Mucosa of gallbladder (tissue), 1 donor: ENCODE data around the gene NOP14. TPM values are rescaled to one million over a fixed set of nuclear protein-coding genes. Genes with fewer than 3 reads are reported as not detected.

Source experiments
- DNase-seq: peaks from one replicate; pipeline ENCODE4 v3.0.0-alpha.2; 2020; ENCODE audit warnings: low spot score
- total RNA-seq: library from RNA; stranded (reverse); gene quantifications from one replicate; pipeline ENCODE4 v1.2.1, GENCODE V29; 2021
- donor health status: DM: no; HTN: no; CAD: no.

NOP14 gene
- total RNA-seq, 1 donor from 2014 or later: 17.6 TPM

DNA sequence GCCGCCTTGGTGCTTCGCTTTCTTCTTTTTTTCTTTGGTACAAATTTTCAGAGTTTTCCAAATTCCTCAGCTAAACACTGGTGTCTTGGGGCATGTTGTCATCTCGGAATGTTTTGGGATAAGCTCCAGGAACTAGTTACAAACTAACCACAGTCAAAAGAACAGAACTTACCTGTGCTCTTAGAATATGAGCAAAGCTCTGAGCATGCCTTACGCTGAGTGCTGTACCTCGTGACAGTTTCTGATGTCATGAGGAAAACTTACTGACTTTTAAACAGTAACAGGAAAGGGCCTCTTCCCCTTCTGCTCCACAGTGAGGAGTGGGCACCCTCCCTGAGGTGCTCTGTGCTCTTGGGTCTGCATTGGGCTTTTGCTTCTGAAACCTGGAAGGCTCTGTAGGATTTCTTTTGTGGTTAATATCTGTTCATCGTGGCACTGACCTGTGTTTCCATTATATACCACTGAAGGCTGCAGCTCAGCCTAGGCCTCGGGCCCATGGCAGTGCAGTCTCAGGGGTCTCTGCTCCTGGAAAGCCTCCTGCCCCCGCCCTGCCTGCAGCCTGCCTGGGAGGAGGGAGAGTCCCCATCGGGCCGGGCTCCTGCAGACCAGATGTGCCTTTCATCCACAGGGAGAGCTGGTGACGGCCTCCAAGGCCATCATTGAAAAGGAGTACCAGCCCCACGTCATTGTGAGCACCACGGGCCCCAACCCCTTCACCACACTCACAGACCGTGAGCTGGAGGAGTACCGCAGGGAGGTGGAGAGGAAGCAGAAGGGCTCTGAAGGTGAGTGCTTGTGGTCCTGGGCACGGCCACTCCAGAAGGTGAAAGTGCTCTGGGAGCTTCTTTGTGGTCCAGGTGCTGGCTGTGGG is 48.7 kb downstream of the NOP14 start:
- no peak for DNase-seq

GRCh38 chr4:2913168-2913567 is 50.0 kb downstream of the NOP14 start:
- DNase-seq: no peak

DNA sequence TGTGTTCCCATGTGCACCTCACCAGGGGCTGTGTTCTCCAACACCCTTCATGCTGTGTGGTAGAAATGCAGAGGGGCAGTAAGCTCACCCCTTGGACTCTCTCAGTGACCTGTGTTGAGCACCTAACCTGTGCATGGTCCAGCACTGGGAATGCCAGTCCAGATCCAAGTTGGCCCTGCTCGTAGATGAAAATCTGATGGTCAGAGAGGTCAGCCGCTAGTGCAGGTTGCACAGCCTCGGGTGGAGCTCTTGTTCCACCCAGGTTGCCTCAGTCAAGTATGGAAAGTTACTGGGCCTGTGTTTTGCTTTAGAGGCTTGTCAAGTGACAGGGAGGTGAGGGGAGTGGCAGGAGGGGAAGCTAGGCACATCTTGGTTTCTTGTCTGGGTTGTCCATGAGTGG is 51.3 kb downstream of the NOP14 start:
- DNase-seq: no peak

DNA sequence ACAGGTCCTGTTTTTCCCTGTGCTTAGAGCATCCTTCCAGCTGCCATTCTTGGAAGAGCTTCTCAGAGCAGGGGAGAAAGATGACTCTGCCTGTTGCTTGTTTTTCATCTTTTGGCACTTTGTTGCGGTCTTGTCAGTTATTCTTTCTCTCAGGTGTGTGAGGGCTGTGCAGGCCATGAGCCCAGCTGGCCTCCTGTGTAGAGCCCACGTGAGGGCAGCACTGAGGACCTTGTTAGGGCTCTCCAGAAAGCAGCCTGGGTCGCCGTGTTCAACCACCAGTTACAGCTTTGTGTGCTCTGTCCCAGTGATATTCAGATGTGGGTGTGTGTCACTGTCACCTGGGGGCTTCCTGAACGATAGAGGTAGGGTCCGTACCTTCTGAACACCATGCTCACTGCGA is 52.8 kb downstream of the NOP14 start:
- no peak for DNase-seq

DNA sequence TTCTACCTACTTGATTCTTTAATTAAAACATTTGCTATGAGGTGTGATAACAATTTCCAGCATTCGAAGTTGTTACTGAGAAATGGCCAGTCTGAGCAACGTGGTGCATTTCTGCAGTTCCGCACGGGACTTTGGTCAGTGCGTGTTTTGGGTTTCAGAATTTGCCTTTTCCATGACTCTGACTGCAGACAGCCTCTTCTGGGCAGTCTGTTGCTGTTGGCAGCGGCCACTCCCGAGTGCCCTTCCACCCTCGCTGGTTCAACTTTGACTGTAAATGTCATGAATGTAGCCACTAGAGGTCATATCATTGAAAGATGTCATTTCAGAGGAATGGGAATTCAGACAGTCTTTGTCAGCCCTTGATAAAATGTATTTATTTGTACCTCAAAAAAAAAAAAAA is 53.6 kb downstream of the NOP14 start:
- no peak for DNase-seq

- no peak for DNase-seq
Measured at GRCh38 chr4:2908686-2909085, 54.5 kb downstream of the NOP14 start.

- peak; percentile 62 for DNase-seq
Measured at GRCh38 chr4:2907706-2908293, 55.4 kb downstream of the NOP14 start.

- no peak for DNase-seq
Measured at GRCh38 chr4:2907226-2907625, 56.0 kb downstream of the NOP14 start.

DNA sequence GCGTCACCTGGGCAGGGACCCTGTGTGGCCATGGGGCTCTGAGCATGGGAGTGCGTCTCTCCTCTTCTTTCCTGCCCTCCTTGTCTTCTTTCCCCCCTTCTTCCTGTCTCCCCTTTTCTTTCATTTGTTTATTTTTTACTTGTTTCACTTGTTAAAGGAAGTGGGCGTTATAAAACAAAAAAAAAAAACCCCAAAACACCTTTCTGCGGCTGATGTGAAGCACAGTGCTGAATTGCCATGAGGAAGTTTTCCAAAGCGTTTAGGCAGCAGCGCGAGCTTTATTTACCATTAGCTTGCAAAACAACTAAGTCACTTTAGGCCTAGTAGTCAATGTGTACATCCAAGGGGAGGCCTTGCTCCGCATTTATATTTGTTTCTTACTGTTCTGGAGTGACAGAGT is 57.0 kb downstream of the NOP14 start:
- no peak for DNase-seq

DNA sequence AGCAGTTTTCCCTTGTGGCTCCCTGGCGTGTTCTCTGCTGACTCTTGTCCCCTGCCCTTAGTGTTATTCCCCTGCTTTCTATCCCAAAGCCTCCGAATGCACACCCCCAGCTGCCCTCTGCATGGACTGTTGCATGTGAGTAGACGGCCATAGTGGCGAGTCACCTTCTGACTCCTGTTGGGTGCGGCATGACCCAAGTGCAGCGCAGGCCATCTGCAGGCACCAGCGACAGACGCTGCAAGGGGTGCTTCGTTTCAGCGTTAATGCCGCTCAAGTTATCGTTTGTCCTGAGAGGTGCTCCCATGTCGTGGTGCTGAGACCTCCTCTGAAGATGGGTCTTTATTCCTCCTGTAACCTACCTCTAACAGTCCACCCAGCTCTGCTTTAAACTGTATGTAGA is 57.7 kb downstream of the NOP14 start:
- no peak for DNase-seq

- no peak for DNase-seq
Measured at GRCh38 chr4:2902126-2902525, 61.1 kb downstream of the NOP14 start.

DNA sequence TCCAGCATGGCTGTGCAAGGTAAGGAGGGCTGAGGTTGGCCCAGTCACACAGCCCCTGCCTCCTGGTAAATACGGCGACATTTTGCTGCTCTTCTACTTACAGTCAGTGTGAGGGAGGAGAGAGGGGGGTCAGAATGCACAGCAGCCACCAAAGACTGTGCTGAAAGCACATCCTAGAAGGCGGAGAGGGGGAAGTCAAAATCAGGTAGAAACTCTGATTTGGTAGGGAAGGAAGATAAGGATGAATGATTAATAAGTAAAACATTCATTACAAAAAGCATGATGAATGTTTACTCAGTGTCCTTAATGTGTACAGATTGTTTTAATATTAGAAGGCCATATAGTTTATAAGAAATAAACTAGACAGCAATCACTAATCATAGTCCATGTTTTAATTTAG is 62.0 kb downstream of the NOP14 start:
- DNase-seq: no peak

- no peak for DNase-seq
Measured at GRCh38 chr4:2900741-2901140, 62.5 kb downstream of the NOP14 start.

GRCh38 chr4:2898001-2898400 is 65.2 kb downstream of the NOP14 start:
- no peak for DNase-seq

GRCh38 chr4:2893772-2894171 is 69.4 kb downstream of the NOP14 start:
- no peak for DNase-seq

DNA sequence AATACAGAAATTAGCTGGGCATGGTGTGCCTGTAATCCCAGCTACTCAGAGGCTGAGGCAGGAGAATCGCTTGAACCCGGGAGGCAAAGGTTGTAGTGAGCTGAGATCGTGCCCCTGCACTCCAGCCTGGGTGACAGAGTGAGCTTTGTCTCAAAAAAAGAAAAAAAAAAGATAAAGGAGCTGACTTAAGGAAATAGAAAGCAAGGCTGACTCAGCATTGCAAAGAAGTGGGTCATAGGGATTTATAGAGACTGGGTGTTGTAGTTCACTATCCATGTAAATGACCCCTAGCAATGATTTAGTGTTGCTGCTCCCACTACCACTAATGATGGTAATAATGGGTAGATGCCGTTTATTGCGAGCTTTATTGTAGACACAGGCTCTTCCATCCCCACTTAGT is 71.9 kb downstream of the NOP14 start:
- no peak for DNase-seq

DNA sequence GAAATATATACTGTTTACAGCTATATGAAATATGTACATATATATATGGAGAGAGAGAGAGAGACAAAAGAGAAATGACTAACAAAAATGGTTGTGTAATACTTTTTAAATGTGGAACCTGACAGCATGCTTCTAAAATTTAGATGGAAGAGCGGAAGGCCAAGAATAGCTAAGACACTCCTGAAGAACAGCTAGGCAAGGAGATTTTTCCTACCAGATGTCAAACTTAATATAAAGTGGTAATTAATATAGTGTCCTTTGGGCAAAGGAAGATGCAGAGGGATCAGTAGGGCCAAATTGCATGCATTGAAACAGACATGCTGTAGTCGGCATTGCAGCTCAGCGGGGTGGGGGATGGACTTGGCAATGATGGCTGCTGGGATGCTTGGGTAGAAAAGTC is 74.3 kb downstream of the NOP14 start:
- DNase-seq: no peak

Other genes starting within 250 kb of the NOP14 start
- gene TNIP2, start 207.1 kb downstream of the NOP14 start, total RNA-seq: 42.2 TPM
- gene SH3BP2, start 170.3 kb downstream of the NOP14 start, total RNA-seq: 62.1 TPM
- 346 TPM for gene ADD1, start 119.6 kb downstream of the NOP14 start, total RNA-seq
- gene GRK4, start 165 bp upstream of the NOP14 start, total RNA-seq: 7.3 TPM
- not detected for gene HTT-AS, start 111.1 kb upstream of the NOP14 start, total RNA-seq
- gene HTT, start 111.3 kb upstream of the NOP14 start, total RNA-seq: 51.6 TPM